Measurements from ENCODE around the gene ANO9.
A peak's percentile ranks its signal among the peaks of the same experiment; 100 is the strongest.
"Not testable (repeated sequence)": the region's sequence is repeated elsewhere in the genome, so short reads cannot be mapped to it uniquely, and the experiment has no call there.

ANO9 gene

GRCh38 chr11:434496-434895, 7.3 kb downstream of the ANO9 start:
- DNase-seq (ENCODE audit: low spot score): no peak

- DNase-seq (ENCODE audit: low spot score): no peak
These were observed 8.2 kb downstream of the ANO9 start for GRCh38 chr11:433641-434040.

- no peak for DNase-seq (ENCODE audit: low spot score)
These were observed 8.7 kb downstream of the ANO9 start for GRCh38 chr11:433111-433510.

GRCh38 chr11:432501-433100, 9.2 kb downstream of the ANO9 start:
- no peak for DNase-seq (ENCODE audit: low spot score)

- no peak for DNase-seq (ENCODE audit: low spot score)
These were observed 9.9 kb downstream of the ANO9 start for GRCh38 chr11:431921-432320.

GRCh38 chr11:429931-430456, 11.8 kb downstream of the ANO9 start:
- no peak for DNase-seq (ENCODE audit: low spot score)

- no peak for DNase-seq (ENCODE audit: low spot score)
These were observed 12.4 kb downstream of the ANO9 start for GRCh38 chr11:429391-429790.

GRCh38 chr11:428295-428694, 13.5 kb downstream of the ANO9 start:
- no peak for DNase-seq (ENCODE audit: low spot score)

- DNase-seq (ENCODE audit: low spot score): no peak
These were observed 15.0 kb downstream of the ANO9 start for GRCh38 chr11:426851-427250.

- no peak for DNase-seq (ENCODE audit: low spot score)
These were observed 16.5 kb downstream of the ANO9 start for GRCh38 chr11:425301-425700.

GRCh38 chr11:424766-425165, 17.0 kb downstream of the ANO9 start:
- not testable (repeated sequence) for DNase-seq (ENCODE audit: low spot score)

GRCh38 chr11:424232-424631, 17.6 kb downstream of the ANO9 start:
- no peak for DNase-seq (ENCODE audit: low spot score)

- DNase-seq (ENCODE audit: low spot score): no peak
These were observed 19.6 kb downstream of the ANO9 start for GRCh38 chr11:422249-422656.

GRCh38 chr11:420911-421321, 20.9 kb downstream of the ANO9 start:
- no peak for DNase-seq (ENCODE audit: low spot score)

- no peak for DNase-seq (ENCODE audit: low spot score)
These were observed 21.5 kb downstream of the ANO9 start for GRCh38 chr11:420054-420910.

- DNase-seq (ENCODE audit: low spot score): no peak
These were observed 22.4 kb downstream of the ANO9 start for GRCh38 chr11:419248-420005.

- DNase-seq (ENCODE audit: low spot score): no peak
These were observed 23.2 kb downstream of the ANO9 start for GRCh38 chr11:418343-419247.

GRCh38 chr11:417652-418342, 24.0 kb downstream of the ANO9 start:
- DNase-seq (ENCODE audit: low spot score): no peak

- DNase-seq (ENCODE audit: low spot score): peak; percentile 72
These were observed 24.8 kb downstream of the ANO9 start for GRCh38 chr11:416757-417621.
